ENCODE results near the gene VSTM1. TPM values are rescaled to one million over a fixed set of nuclear protein-coding genes. Genes with fewer than 3 reads are reported as not detected.

VSTM1 gene
- 1 to 10 TPM in 2 of 3 donors, under 1 TPM in 1; 0.72 to 2.8 (median 2.7) TPM for total RNA-seq
- total RNA-seq (2013) = 0.16 TPM

- Mint-ChIP-seq H3K4me1 (no peaks in the 10 kb centered on the region), H3K27me3 (ENCODE audit: low read depth in 2 of 2) (peaks cover 8 to 17% of the 10 kb centered on the region in 2 donors), H3K9me3 (no peaks in the 10 kb centered on the region), H3K36me3 (no peaks in the 10 kb centered on the region), H3K27ac (no peak within 1 kb of the TSS), H3K4me3 (no peak within 1 kb of the TSS)
- Histone ChIP-seq H3K27ac (ENCODE audit: low read length) (no peak within 1 kb of the TSS), H3K4me3 (ENCODE audit: low read length) (no peak within 1 kb of the TSS), H3K27me3 (ENCODE audit: control insufficient read depth, insufficient read depth, low read length) (no peaks in the 10 kb centered on the region), H3K9me3 (ENCODE audit: control insufficient read depth, insufficient read depth, low read length) (no peaks in the 10 kb centered on the region), H3K36me3 (ENCODE audit: control insufficient read depth, insufficient read depth, low read length) (no peaks in the 10 kb centered on the region), H3K4me1 (ENCODE audit: control insufficient read depth, insufficient read depth, low read length) (no peaks in the 10 kb centered on the region)
- 70% methylated on average over 27 of the region's 34 CpGs for WGBS (ENCODE audit: insufficient coverage)
- intact Hi-C loops (cut with micrococcal nuclease) = no loop called here
- ATAC-seq (no peak), DNase-seq (no peak)
- no peak for TF ChIP-seq CTCF (IDR thresholded peaks at IDR 0.05)
Observed at GRCh38 chr19:54063350-54064116, at the start of gene VSTM1. Gene VSTM1, minus strand, starts transcription at chr19:54063897. Its CDS starts 120 bp downstream, at chr19:54063777.

- Mint-ChIP-seq H3K27ac (no peak overlapping the region), H3K9me3 (no peaks in the 10 kb centered on the region), H3K27me3 (ENCODE audit: low read depth in 2 of 2) (no peaks in the 10 kb centered on the region), H3K4me1 (peaks cover 15 to 26% of the 10 kb centered on the region in 2 donors), H3K4me3 (no peak overlapping the region), H3K36me3 (no peaks in the 10 kb centered on the region)
- no peak for ATAC-seq
- H3K36me3 ChIP-seq (ENCODE audit: control insufficient read depth, insufficient read depth, low read length) = peaks cover 46% of the 10 kb centered on the region
- no peak overlapping the region for H3K4me3 ChIP-seq (ENCODE audit: low read length)
- intact Hi-C loops (cut with micrococcal nuclease) = no loop called here
- peaks cover 9% of the 10 kb centered on the region for H3K4me1 ChIP-seq (ENCODE audit: control insufficient read depth, insufficient read depth, low read length)
- DNase-seq = no peak
- no peaks in the 10 kb centered on the region for H3K9me3 ChIP-seq (ENCODE audit: control insufficient read depth, insufficient read depth, low read length)
- H3K27ac ChIP-seq (ENCODE audit: low read length) = no peak overlapping the region
- no peak for TF ChIP-seq CTCF (IDR thresholded peaks at IDR 0.05)
- WGBS (ENCODE audit: insufficient coverage) = 93% methylated on average over 5 of the region's 6 CpGs
- H3K27me3 ChIP-seq (ENCODE audit: control insufficient read depth, insufficient read depth, low read length) = no peaks in the 10 kb centered on the region
Observed at GRCh38 chr19:54109651-54110050, 46.0 kb upstream of the VSTM1 start.

GRCh38 chr19:54108496-54108895 lies 44.8 kb upstream of the VSTM1 start:
- DNase-seq (no peak), ATAC-seq (no peak)
- Mint-ChIP-seq H3K4me3 (no peak overlapping the region), H3K36me3 (no peaks in the 10 kb centered on the region), H3K9me3 (no peaks in the 10 kb centered on the region), H3K4me1 (peaks cover 5 to 17% of the 10 kb centered on the region in 2 donors), H3K27ac (no peak overlapping the region), H3K27me3 (ENCODE audit: low read depth in 2 of 2) (no peaks in the 10 kb centered on the region)
- Histone ChIP-seq H3K27me3 (ENCODE audit: control insufficient read depth, insufficient read depth, low read length) (no peaks in the 10 kb centered on the region), H3K4me1 (ENCODE audit: control insufficient read depth, insufficient read depth, low read length) (peaks cover 2% of the 10 kb centered on the region), H3K9me3 (ENCODE audit: control insufficient read depth, insufficient read depth, low read length) (no peaks in the 10 kb centered on the region), H3K4me3 (ENCODE audit: low read length) (no peak overlapping the region), H3K36me3 (ENCODE audit: control insufficient read depth, insufficient read depth, low read length) (peaks cover 46% of the 10 kb centered on the region), H3K27ac (ENCODE audit: low read length) (no peak overlapping the region)
- intact Hi-C loops (cut with micrococcal nuclease) = no loop called here
- TF ChIP-seq CTCF (IDR thresholded peaks at IDR 0.05) = no peak
- WGBS (ENCODE audit: insufficient coverage) = 89% methylated on average over 6 of the region's 7 CpGs
